ENCODE measurements around the gene TRERF1.

GRCh38 chr6:42275376-42276033 lies 176.2 kb downstream of the TRERF1 start:
- TF ChIP-seq ZFP3 (CRISPR knock-in tag; IDR thresholded peaks at IDR 0.05) = no peak
- TF ChIP-seq ARNTL (CRISPR knock-in tag; IDR thresholded peaks at IDR 0.05; ENCODE audit: borderline replicate concordance, low read depth) = no peak
- TF ChIP-seq BACH2 (CRISPR knock-in tag; IDR thresholded peaks at IDR 0.05; ENCODE audit: borderline replicate concordance) = no peak
- no peak for TF ChIP-seq ZNF70 (CRISPR knock-in tag; IDR thresholded peaks at IDR 0.05)
- TF ChIP-seq PATZ1 (CRISPR knock-in tag; IDR thresholded peaks at IDR 0.05; ENCODE audit: borderline replicate concordance) = no peak
- TF ChIP-seq ZFP30 (CRISPR knock-in tag; IDR thresholded peaks at IDR 0.05) = no peak
- TF ChIP-seq TCF4 (CRISPR knock-in tag; IDR thresholded peaks at IDR 0.05; ENCODE audit: borderline replicate concordance) = no peak
- TF ChIP-seq RARB (CRISPR knock-in tag; IDR thresholded peaks at IDR 0.05) = no peak
- TF ChIP-seq CREB5 (CRISPR knock-in tag; IDR thresholded peaks at IDR 0.05; ENCODE audit: low read depth) = no peak
